Measurements from ENCODE around the gene ITPR3.

ITPR3 gene

GRCh38 chr6:33634946-33635345, 13.8 kb downstream of the ITPR3 start:
- Histone ChIP-seq H3K4me3 (peak overlapping the region; percentile 81), H3K27ac (no peak overlapping the region)
- DNase-seq (ENCODE audit: low spot score), result no peak
- TF ChIP-seq, protein P1, sequence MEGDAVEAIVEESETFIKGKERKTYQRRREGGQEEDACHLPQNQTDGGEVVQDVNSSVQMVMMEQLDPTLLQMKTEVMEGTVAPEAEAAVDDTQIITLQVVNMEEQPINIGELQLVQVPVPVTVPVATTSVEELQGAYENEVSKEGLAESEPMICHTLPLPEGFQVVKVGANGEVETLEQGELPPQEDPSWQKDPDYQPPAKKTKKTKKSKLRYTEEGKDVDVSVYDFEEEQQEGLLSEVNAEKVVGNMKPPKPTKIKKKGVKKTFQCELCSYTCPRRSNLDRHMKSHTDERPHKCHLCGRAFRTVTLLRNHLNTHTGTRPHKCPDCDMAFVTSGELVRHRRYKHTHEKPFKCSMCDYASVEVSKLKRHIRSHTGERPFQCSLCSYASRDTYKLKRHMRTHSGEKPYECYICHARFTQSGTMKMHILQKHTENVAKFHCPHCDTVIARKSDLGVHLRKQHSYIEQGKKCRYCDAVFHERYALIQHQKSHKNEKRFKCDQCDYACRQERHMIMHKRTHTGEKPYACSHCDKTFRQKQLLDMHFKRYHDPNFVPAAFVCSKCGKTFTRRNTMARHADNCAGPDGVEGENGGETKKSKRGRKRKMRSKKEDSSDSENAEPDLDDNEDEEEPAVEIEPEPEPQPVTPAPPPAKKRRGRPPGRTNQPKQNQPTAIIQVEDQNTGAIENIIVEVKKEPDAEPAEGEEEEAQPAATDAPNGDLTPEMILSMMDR (IDR thresholded peaks at IDR 0.05), result no peak

DNA sequence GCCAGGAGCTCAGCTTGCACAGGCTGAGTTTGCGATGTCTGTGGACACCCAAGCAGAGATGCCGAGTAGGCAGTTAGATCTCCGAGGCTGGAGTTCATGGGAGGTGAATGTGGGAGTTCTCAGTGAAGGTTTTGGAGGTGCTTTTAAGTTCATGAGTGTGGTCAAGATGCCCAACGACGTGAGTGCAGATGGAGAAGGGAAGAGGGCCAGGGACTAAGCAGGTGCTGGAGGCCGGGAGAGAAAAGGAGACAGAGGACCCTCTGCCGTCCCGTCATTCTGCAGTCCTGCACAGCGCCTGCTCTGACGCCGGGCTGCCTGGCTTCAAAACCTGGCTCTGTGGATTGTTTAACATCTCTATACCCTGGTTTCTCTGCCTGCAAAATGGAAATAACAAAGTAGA, 15.5 kb downstream of the ITPR3 start:
- H3K4me3 ChIP-seq, result no peak overlapping the region
- no peak for DNase-seq (ENCODE audit: low spot score)
- H3K27ac ChIP-seq, result no peak overlapping the region
- TF ChIP-seq, protein P1 (IDR thresholded peaks at IDR 0.05), result no peak

DNA sequence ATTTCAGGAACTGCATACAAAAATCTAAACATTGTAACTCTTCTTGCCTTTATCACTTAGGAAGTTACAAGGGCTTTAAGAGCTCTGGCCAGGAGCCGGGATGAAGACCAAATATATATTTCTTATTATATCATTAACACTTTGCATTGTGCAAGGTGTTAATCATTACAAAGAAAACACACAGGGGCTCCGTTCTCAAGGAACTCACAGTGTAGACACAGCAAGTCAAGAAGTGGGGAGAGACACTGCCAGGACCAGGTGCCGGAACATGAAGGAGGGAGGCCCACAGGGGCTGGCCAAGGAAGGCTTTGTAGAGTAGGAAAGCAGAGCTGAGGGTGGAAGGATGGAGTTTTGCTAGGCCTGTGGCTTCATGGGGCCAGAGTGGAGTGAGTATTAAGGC, 17.4 kb downstream of the ITPR3 start:
- TF ChIP-seq, protein P1 (IDR thresholded peaks at IDR 0.05), result no peak
- no peak for DNase-seq (ENCODE audit: low spot score)
- H3K27ac ChIP-seq, result no peak overlapping the region
- no peak overlapping the region for H3K4me3 ChIP-seq

GRCh38 chr6:33639559-33639958, 18.4 kb downstream of the ITPR3 start:
- TF ChIP-seq, protein P1 (IDR thresholded peaks at IDR 0.05), result no peak
- no peak for DNase-seq (ENCODE audit: low spot score)
- no peak overlapping the region for H3K27ac ChIP-seq
- no peak overlapping the region for H3K4me3 ChIP-seq

- H3K4me3 ChIP-seq, result no peak overlapping the region
- no peak for DNase-seq (ENCODE audit: low spot score)
- no peak overlapping the region for H3K27ac ChIP-seq
- TF ChIP-seq, protein P1 (IDR thresholded peaks at IDR 0.05), result no peak
Observed at GRCh38 chr6:33640361-33640760, 19.2 kb downstream of the ITPR3 start.

- TF ChIP-seq, protein P1 (IDR thresholded peaks at IDR 0.05), result no peak
Observed at GRCh38 chr6:33641144-33641543, 20.0 kb downstream of the ITPR3 start.

DNA sequence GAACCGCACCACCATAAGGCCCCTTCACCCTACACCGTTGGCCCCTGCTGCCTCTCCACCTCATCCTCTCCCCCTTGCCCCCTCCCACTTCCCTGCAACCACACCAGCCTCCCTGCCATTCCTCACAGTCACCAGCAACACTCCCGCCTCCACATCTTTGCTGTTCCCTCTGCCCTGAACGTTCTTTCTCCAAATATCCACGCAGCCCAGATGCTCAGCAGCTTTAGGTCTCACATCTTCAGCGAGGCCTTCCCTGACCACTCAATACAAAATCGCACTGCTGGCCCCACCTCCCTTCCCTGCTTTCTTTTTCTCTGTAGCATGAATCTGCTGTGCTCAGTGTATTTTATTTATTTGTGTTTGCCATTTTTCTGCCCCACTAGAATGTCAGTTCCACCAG, 20.5 kb downstream of the ITPR3 start:
- no peak overlapping the region for H3K4me3 ChIP-seq
- no peak overlapping the region for H3K27ac ChIP-seq
- no peak for DNase-seq (ENCODE audit: low spot score)
- TF ChIP-seq, protein P1 (IDR thresholded peaks at IDR 0.05), result no peak

More at GRCh38 chr6:33641144-33641543, 20.0 kb downstream of the ITPR3 start:
- Histone ChIP-seq H3K27ac (peak overlapping the region in 1 of 2 donors; percentile 2), H3K4me3 (no peak overlapping the region)
- DNase-seq (ENCODE audit: low spot score), result no peak
